Epithelial cell of proximal tubule (primary cell): ENCODE measurements around the gene CASS4. TPM values are rescaled to one million over a fixed set of nuclear protein-coding genes. Genes with fewer than 3 reads are reported as not detected.

Source experiments
- DNase-seq: peaks from one replicate; pipeline ENCODE4 v3.0.0-alpha.2; 2011; ENCODE audit warnings: low read depth
- H3K4me3 ChIP-seq: 2 replicates; pipeline ENCODE4 v1.5.1; 2011; ENCODE audit warnings: low read depth, mild to moderate bottlenecking, low read length
- CTCF ChIP-seq: conservative IDR thresholded peaks from 2 replicates; pipeline ENCODE4 v1.5.1; 2012; ENCODE audit warnings: low read depth, mild to moderate bottlenecking, low read length
- total RNA-seq: library from RNA; depleted of rRNA; stranded (reverse); fragments of >200 nt; gene quantifications from 2 replicates; pipeline ENCODE4 v1.2.3, GENCODE V29; 2015

CASS4 gene
- total RNA-seq, 1 donor from 2014 or later = under 0.01 TPM

- TF ChIP-seq CTCF = no peak
- no peak for DNase-seq
These were observed 76.5 kb downstream of the CASS4 start for GRCh38 chr20:56488566-56488965.

GRCh38 chr20:56501116-56501515, 89.1 kb downstream of the CASS4 start:
- H3K4me3 ChIP-seq = no peak overlapping the region
- TF ChIP-seq CTCF = no peak
- DNase-seq = no peak

More at GRCh38 chr20:56488566-56488965, 76.5 kb downstream of the CASS4 start:
- H3K4me3 ChIP-seq = no peak overlapping the region

GRCh38 chr20:56503916-56504315, 91.9 kb downstream of the CASS4 start:
- no peak for DNase-seq
- H3K4me3 ChIP-seq = no peak overlapping the region
- TF ChIP-seq CTCF = no peak

GRCh38 chr20:56504373-56505005, 92.4 kb downstream of the CASS4 start:
- peak; percentile 58 for TF ChIP-seq CTCF
- DNase-seq = no peak

GRCh38 chr20:56506103-56506502, 94.0 kb downstream of the CASS4 start:
- TF ChIP-seq CTCF = no peak
- DNase-seq = no peak
- no peak overlapping the region for H3K4me3 ChIP-seq

More at GRCh38 chr20:56504373-56505005, 92.4 kb downstream of the CASS4 start:
- H3K4me3 ChIP-seq = no peak overlapping the region

Other genes with a start within 250 kb of the CASS4 start
- not detected in 2 replicates for gene MC3R, start 163.5 kb upstream of the CASS4 start, total RNA-seq
- 27.1 and 27.2 TPM in 2 replicates for gene FAM210B, start 53.3 kb upstream of the CASS4 start, total RNA-seq
- 83.9 and 116 TPM in 2 replicates for gene AURKA, start 20.0 kb upstream of the CASS4 start, total RNA-seq
- gene CSTF1, start 19.6 kb upstream of the CASS4 start, total RNA-seq = 21.6 and 39.4 TPM in 2 replicates
- 50.0 and 58.5 TPM in 2 replicates for gene RTF2, start 56.4 kb downstream of the CASS4 start, total RNA-seq
- gene FAM209A, start 112.5 kb downstream of the CASS4 start, total RNA-seq = not detected in 2 replicates
- not detected in 2 replicates for gene FAM209B, start 121.0 kb downstream of the CASS4 start, total RNA-seq
- gene TFAP2C, start 217.0 kb downstream of the CASS4 start, total RNA-seq = 0.23 and 0.94 TPM in 2 replicates